GM19395 (cell line): ENCODE measurements around the gene EFNA5.

Experiments
- ATAC-seq: cut with Tn5 transposase; IDR thresholded peaks from one replicate; pipeline ENCODE4 v1.9.1; 2021; ENCODE audit warnings: mild to moderate bottlenecking, moderate library complexity; ENCODE audit not compliant: unreplicated experiment

Gene EFNA5

GRCh38 chr5:107378218-107378899, 292.4 kb downstream of the EFNA5 start:
- ATAC-seq = no peak

- no peak for ATAC-seq
Observed at GRCh38 chr5:107377277-107377609, 293.5 kb downstream of the EFNA5 start.

GRCh38 chr5:107376546-107377276, 294.0 kb downstream of the EFNA5 start:
- ATAC-seq = no peak

GRCh38 chr5:107373549-107374263, 297.0 kb downstream of the EFNA5 start:
- ATAC-seq = peak; percentile 87

- ATAC-seq = no peak
Observed at GRCh38 chr5:107372723-107373450, 297.9 kb downstream of the EFNA5 start.

- no peak for ATAC-seq
Observed at GRCh38 chr5:107370396-107370968, 300.3 kb downstream of the EFNA5 start.

GRCh38 chr5:107369622-107370021, 301.1 kb downstream of the EFNA5 start:
- ATAC-seq = no peak

- ATAC-seq = no peak
Observed at GRCh38 chr5:107368615-107369014, 302.1 kb downstream of the EFNA5 start.

GRCh38 chr5:107367939-107368338, 302.8 kb downstream of the EFNA5 start:
- no peak for ATAC-seq

- ATAC-seq = no peak
Observed at GRCh38 chr5:107367480-107367879, 303.3 kb downstream of the EFNA5 start.

- peak; percentile 52 for ATAC-seq
Observed at GRCh38 chr5:107365320-107366109, 305.2 kb downstream of the EFNA5 start.

GRCh38 chr5:107364443-107365319, 306.1 kb downstream of the EFNA5 start:
- peak; percentile 35 for ATAC-seq

- no peak for ATAC-seq
Observed at GRCh38 chr5:107363768-107364167, 307.0 kb downstream of the EFNA5 start.

GRCh38 chr5:107361945-107362344, 308.8 kb downstream of the EFNA5 start:
- no peak for ATAC-seq

GRCh38 chr5:107359916-107360234, 310.9 kb downstream of the EFNA5 start:
- ATAC-seq = no peak

GRCh38 chr5:107359033-107359915, 311.5 kb downstream of the EFNA5 start:
- ATAC-seq = no peak

GRCh38 chr5:107356891-107357290, 313.8 kb downstream of the EFNA5 start:
- no peak for ATAC-seq

- ATAC-seq = no peak
Observed at GRCh38 chr5:107352576-107352975, 318.2 kb downstream of the EFNA5 start.
